SK-N-SH (cell line): ENCODE results near the gene PIMREG. TPM values are rescaled to one million over a fixed set of nuclear protein-coding genes. Genes with fewer than 3 reads are reported as not detected.
A peak's percentile ranks its signal among the peaks of the same experiment; 100 is the strongest.

Source experiments
- CTCF ChIA-PET: fragments of 300-600, 350-600 bp; formaldehyde crosslinking; extraction: SDS; loops from one replicate; lab custom pipeline; 2021; lab: Yijun Ruan, JAX
- POLR2A ChIA-PET: fragments of 350-600 bp; sonication (Branson Sonifier 250); formaldehyde crosslinking; extraction: SDS; loops from one replicate; lab custom pipeline; 2020; ENCODE audit warnings: antibody characterized with exemption, inconsistent platforms; lab: Yijun Ruan, JAX
- DNase-seq: peaks from one replicate; pipeline ENCODE4 v3.0.0; 2012
- H2AFZ ChIP-seq: fragments of 200-600 bp; sonication (generic); 2 replicates; pipeline ENCODE4 v1.8.1; 2016; ENCODE audit warnings: antibody characterized with exemption, mild to moderate bottlenecking, low read depth
- H3F3A ChIP-seq: fragments of 200-600 bp; sonication (generic); replicated peaks from 2 replicates; pipeline ENCODE3; 2016; ENCODE audit warnings: antibody characterized with exemption, mild to moderate bottlenecking; ENCODE audit not compliant: insufficient read depth
- H3K27ac ChIP-seq, 2 experiments: fragments of 200-500 bp in 1 of 2; fragments of 200-600 bp in 1 of 2; sonication (Bioruptor generic) in 1 of 2; sonication (generic), shearing (Covaris generic) in 1 of 2; 2 replicates each; pipeline versions ENCODE4 v1.5.1 to v1.6.1; 2014 to 2016; ENCODE audit warnings: low read depth in 2 of 2, inconsistent platforms in 1 of 2, low read length in 1 of 2, mild to moderate bottlenecking in 1 of 2, mixed read lengths in 1 of 2
- H3K27me3 ChIP-seq: fragments of 200-600 bp; sonication (generic), shearing (Covaris generic); 2 replicates; pipeline ENCODE4 v1.6.1; 2016; ENCODE audit warnings: mixed run types; ENCODE audit not compliant: insufficient read depth
- H3K36me3 ChIP-seq, 2 experiments: fragments of 200-500 bp in 1 of 2; fragments of 200-600 bp in 1 of 2; sonication (Bioruptor generic) in 1 of 2; sonication (generic) in 1 of 2; replicated peaks in 1 of 2; 2 replicates each; pipeline versions ENCODE3 to v1.5.1; 2014 to 2016; ENCODE audit warnings: low read length in 1 of 2, mild to moderate bottlenecking in 1 of 2; ENCODE audit not compliant: insufficient read depth in 2 of 2, control insufficient read depth in 1 of 2
- H3K4me1 ChIP-seq, 2 experiments: fragments of 200-500 bp in 1 of 2; fragments of 200-600 bp in 1 of 2; sonication (Bioruptor generic) in 1 of 2; sonication (generic), shearing (Covaris generic) in 1 of 2; 2 replicates each; pipeline versions ENCODE4 v1.5.1 to v1.6.1; 2014 to 2016; ENCODE audit warnings: low read depth in 1 of 2, low read length in 1 of 2, mixed run types in 1 of 2; ENCODE audit not compliant: insufficient read depth in 2 of 2, control insufficient read depth in 1 of 2
- H3K4me2 ChIP-seq: fragments of 200-600 bp; sonication (generic), shearing (Covaris generic); 2 replicates; pipeline ENCODE4 v1.6.1; 2017; ENCODE audit warnings: mixed run types
- H3K4me3 ChIP-seq, 2 experiments: fragments of 200-500 bp in 1 of 2; fragments of 200-600 bp in 1 of 2; sonication (Bioruptor generic) in 1 of 2; sonication (generic), shearing (Covaris generic) in 1 of 2; 2 replicates each; pipeline versions ENCODE4 v1.5.1 to v1.8.1; 2014 to 2016; ENCODE audit warnings: low read depth in 2 of 2, inconsistent platforms in 1 of 2, low read length in 1 of 2, mild to moderate bottlenecking in 1 of 2, mixed read lengths in 1 of 2, moderate library complexity in 1 of 2
- H3K79me2 ChIP-seq: fragments of 200-600 bp; sonication (generic); 2 replicates; pipeline ENCODE4 v1.8.1; 2017; ENCODE audit warnings: mild to moderate bottlenecking; ENCODE audit not compliant: insufficient read depth
- H3K9ac ChIP-seq: fragments of 200-600 bp; sonication (generic); 2 replicates; pipeline ENCODE4 v1.6.1; 2017; ENCODE audit warnings: mixed run types
- H3K9me2 ChIP-seq: fragments of 200-600 bp; sonication (generic); 2 replicates; pipeline ENCODE4 v1.6.1; 2017; ENCODE audit warnings: mixed run types
- H3K9me3 ChIP-seq: fragments of 200-600 bp; sonication (generic); 2 replicates; pipeline ENCODE4 v1.6.1; 2017; ENCODE audit warnings: mixed run types, mild to moderate bottlenecking, moderate library complexity
- H4K20me1 ChIP-seq: fragments of 200-600 bp; sonication (generic); 2 replicates; pipeline ENCODE4 v1.6.1; 2017; ENCODE audit warnings: mild to moderate bottlenecking, mixed run types; ENCODE audit not compliant: insufficient read depth
- CHD2 ChIP-seq: fragments of 150-350 bp; IDR thresholded peaks from 2 replicates; pipeline ENCODE4 v1.6.1; 2018; ENCODE audit warnings: low read length; ENCODE audit not compliant: partially characterized antibody
- ELF1 ChIP-seq: IDR thresholded peaks from 2 replicates; pipeline ENCODE4 v1.4.0; 2012
- EP300 ChIP-seq, 2 experiments: IDR thresholded peaks; 2 replicates each; pipeline versions ENCODE4 v1.4.0 to v1.6.1; 2012; ENCODE audit warnings: borderline replicate concordance in 1 of 2, low read depth in 1 of 2, low read length in 1 of 2
- EZH2phosphoT487 ChIP-seq: fragments of 200-600 bp; sonication (generic); IDR thresholded peaks from 2 replicates; pipeline ENCODE4 v1.6.1; 2017; ENCODE audit warnings: low read depth, mixed run types, mild to moderate bottlenecking, antibody characterized with exemption, moderate library complexity, borderline replicate concordance
- FOSL2 ChIP-seq: IDR thresholded peaks from 2 replicates; pipeline ENCODE4 v1.4.0; 2012; ENCODE audit warnings: low read depth, mild to moderate bottlenecking, moderate library complexity, borderline replicate concordance
- FOXJ3 ChIP-seq: sonication (generic); formaldehyde crosslinking; IDR thresholded peaks from 2 replicates; pipeline ENCODE4 v1.5.1; 2020; ENCODE audit warnings: mild to moderate bottlenecking, missing genetic modification reagents
- GABPA ChIP-seq: IDR thresholded peaks from 2 replicates; pipeline ENCODE4 v1.4.0; 2012; ENCODE audit warnings: low read depth, mild to moderate bottlenecking
- JUND ChIP-seq: IDR thresholded peaks from 2 replicates; pipeline ENCODE4 v1.4.0; 2012
- MEF2A ChIP-seq: IDR thresholded peaks from 2 replicates; pipeline ENCODE4 v1.4.0; 2012; ENCODE audit warnings: low read depth, borderline replicate concordance
- MXI1 ChIP-seq: IDR thresholded peaks from 2 replicates; pipeline ENCODE4 v1.6.1; 2012; ENCODE audit warnings: mild to moderate bottlenecking, low read depth, low read length, improper control_type of control experiment
- NFIC ChIP-seq: IDR thresholded peaks from 2 replicates; pipeline ENCODE4 v1.4.0; 2012; ENCODE audit warnings: borderline replicate concordance
- PBX3 ChIP-seq: IDR thresholded peaks from 2 replicates; pipeline ENCODE4; 2012
- POLR2AphosphoS5 ChIP-seq: IDR thresholded peaks from 2 replicates; pipeline ENCODE4 v1.6.1; 2012; ENCODE audit warnings: low read depth, low read length
- RAD21 ChIP-seq: IDR thresholded peaks from 2 replicates; pipeline ENCODE4 v1.6.1; 2012; ENCODE audit warnings: mild to moderate bottlenecking, low read length
- RCOR1 ChIP-seq: fragments of 150-350 bp; IDR thresholded peaks from 2 replicates; pipeline ENCODE4 v1.6.1; 2017; ENCODE audit warnings: antibody characterized with exemption, low read length
- RXRA ChIP-seq: IDR thresholded peaks from 2 replicates; pipeline ENCODE4 v1.4.0; 2012; ENCODE audit warnings: low read depth, mild to moderate bottlenecking, borderline replicate concordance
- SIN3A ChIP-seq: IDR thresholded peaks from 2 replicates; pipeline ENCODE4 v1.6.1; 2012; ENCODE audit warnings: low read depth, mild to moderate bottlenecking, low read length, moderate library complexity, borderline replicate concordance
- SMC3 ChIP-seq: IDR thresholded peaks from 2 replicates; pipeline ENCODE4 v1.6.1; 2012; ENCODE audit warnings: low read depth, low read length, improper control_type of control experiment
- TAF1 ChIP-seq: IDR thresholded peaks from 2 replicates; pipeline ENCODE4 v1.6.1; 2012; ENCODE audit warnings: low read depth, mild to moderate bottlenecking, low read length, moderate library complexity, borderline replicate concordance
- TCF12 ChIP-seq: IDR thresholded peaks from 2 replicates; pipeline ENCODE4 v1.4.0; 2012
- TEAD4 ChIP-seq: IDR thresholded peaks from 2 replicates; pipeline ENCODE4 v1.4.0; 2012; ENCODE audit warnings: mild to moderate bottlenecking, borderline replicate concordance; ENCODE audit not compliant: insufficient read depth
- YY1 ChIP-seq: IDR thresholded peaks from 2 replicates; pipeline ENCODE4 v1.4.0; 2012; ENCODE audit warnings: low read depth, mild to moderate bottlenecking
- WGBS: methylation state at CpG from one replicate; pipeline ENCODE4 v1.1.6; 2017; ENCODE audit warnings: low lambda C conversion rate; 5-methylcytosine and 5-hydroxymethylcytosine counted together
- polyA plus RNA-seq, 3 experiments: library from polyadenylated mRNA; depleted of rRNA; stranded (reverse); fragments of >200 nt; gene quantifications; 2 replicates each; pipeline ENCODE4 v1.2.3, GENCODE V29; 2012
- TF ChIP-seq, protein P1 (sequence below): IDR thresholded peaks from 2 replicates; pipeline ENCODE4 v1.4.0; 2012; ENCODE audit warnings: low read depth
- TF ChIP-seq, protein P2 (sequence below): fragments of 150-350 bp; IDR thresholded peaks from 2 replicates; pipeline ENCODE4 v1.6.1; 2016; ENCODE audit warnings: mild to moderate bottlenecking, low read depth, low read length
- TF ChIP-seq, protein P3 (sequence below): IDR thresholded peaks from 2 replicates; pipeline ENCODE4 v1.4.0; 2012; ENCODE audit warnings: low read depth, borderline replicate concordance
- TF ChIP-seq, protein P4 (sequence below): fragments of 150-350 bp; IDR thresholded peaks from 2 replicates; pipeline ENCODE4 v1.6.1; 2017; ENCODE audit warnings: antibody characterized with exemption, low read length, low read depth, borderline replicate concordance

The PIMREG gene
- polyA plus RNA-seq, 1 of the 3 experiments (the other 2 are of a cell fraction), result 19.6 TPM

DNA sequence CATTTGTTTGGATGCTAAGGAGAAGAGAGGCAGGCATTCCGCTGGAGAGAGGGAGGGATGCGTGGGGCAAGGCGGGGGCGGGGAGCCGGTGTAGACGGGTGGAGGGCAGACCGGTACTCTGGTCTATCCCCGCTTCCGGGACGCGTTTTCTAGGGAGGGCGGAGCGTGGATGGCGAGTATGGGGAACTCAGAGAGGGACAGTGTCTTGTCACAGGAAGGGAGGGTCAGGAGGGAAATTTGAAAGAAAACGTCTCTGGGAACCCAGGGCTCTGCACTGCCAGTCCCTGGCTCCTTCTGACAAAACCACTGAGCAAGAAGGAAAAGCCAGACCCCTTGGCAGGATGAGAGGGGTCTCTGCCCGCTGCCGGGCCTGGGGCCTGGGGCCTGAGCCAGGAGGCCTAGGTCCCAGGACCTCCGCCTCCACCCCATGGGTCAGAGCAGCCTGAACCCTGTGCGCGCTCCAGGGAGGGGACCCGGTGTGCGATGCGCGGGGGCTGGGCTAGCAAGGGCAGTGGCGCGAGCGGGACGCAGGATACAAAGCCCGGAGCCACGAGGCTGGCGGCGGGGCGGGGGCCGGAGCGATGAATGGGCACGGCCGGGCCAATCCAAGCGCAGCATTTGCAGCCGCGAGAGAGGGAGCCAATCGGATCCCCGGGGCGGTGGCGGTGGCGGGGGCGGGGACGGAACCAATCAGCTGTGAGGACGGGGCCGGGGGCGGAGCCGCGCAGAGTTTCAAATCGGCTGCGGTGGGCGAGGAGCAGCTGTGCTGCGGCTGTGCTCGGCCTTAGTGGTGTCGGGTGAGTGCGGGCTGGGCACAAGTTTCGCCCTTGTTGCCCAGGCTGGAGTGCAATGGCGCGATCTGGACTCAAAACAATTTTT is at the start of gene PIMREG (continued):
- TF ChIP-seq RAD21, result no peak
- no peak for TF ChIP-seq RCOR1
- no peak for TF ChIP-seq JUND
- no peak for TF ChIP-seq TCF12
- peak; percentile 64; the same call in 1 of the 2 replicates for TF ChIP-seq POLR2AphosphoS5
- TF ChIP-seq FOSL2, result no peak
- no peak for TF ChIP-seq YY1
- TF ChIP-seq, protein P1, sequence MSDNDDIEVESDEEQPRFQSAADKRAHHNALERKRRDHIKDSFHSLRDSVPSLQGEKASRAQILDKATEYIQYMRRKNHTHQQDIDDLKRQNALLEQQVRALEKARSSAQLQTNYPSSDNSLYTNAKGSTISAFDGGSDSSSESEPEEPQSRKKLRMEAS, result peak; percentile 97
- no peak for TF ChIP-seq TEAD4
- TF ChIP-seq EZH2phosphoT487, result no peak
- TF ChIP-seq CHD2, result peak; percentile 61
- TF ChIP-seq EP300 (IDR thresholded peaks at IDR 0.05; ENCODE audit: borderline replicate concordance in 1 of 2, low read depth in 1 of 2, low read length in 1 of 2), result no peak
- TF ChIP-seq SIN3A, result peak; percentile 99; the same call in 1 of the 2 replicates
- no peak for TF ChIP-seq RXRA
- TF ChIP-seq NFIC, result no peak

DNA sequence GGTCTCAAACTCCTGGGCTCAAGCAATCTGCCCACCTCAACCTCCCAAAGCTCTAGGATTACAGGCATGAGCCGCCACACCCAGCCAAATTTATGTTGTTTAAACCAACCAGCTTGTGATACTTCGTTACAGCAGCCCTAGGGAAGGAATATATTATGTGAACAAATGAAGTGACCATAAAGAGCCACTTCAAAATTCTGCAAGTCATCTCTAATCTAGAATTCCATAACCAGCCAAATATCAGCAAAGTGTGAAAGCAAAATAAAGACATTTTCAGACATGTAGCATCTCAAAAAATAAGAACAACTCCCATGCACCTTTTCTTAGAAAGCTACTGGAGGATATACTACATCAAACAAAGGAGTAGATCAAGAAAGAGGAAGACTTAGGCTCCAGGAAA is 45.3 kb upstream of the PIMREG start:
- Histone ChIP-seq H3K27me3 (peaks cover 39% of the 10 kb centered on the region), H3K9me3 (peaks cover 5% of the 10 kb centered on the region; the same call in 1 of the 2 replicates), H3K4me3 (no peak overlapping the region), H3K79me2 (no peaks in the 10 kb centered on the region), H2AFZ (no peak overlapping the region), H3K9ac (no peak overlapping the region), H3K4me1 (no peaks in the 10 kb centered on the region), H3F3A (peaks cover 9% of the 10 kb centered on the region), H4K20me1 (no peaks in the 10 kb centered on the region), H3K27ac (no peak overlapping the region), H3K36me3 (no peaks in the 10 kb centered on the region), H3K4me2 (no peak overlapping the region), H3K9me2 (no peaks in the 10 kb centered on the region)
- TF ChIP-seq FOXJ3 (no peak), MEF2A (no peak), GABPA (no peak), YY1 (no peak), EZH2phosphoT487 (no peak), ELF1 (no peak), PBX3 (no peak), TAF1 (no peak), SMC3 (no peak), POLR2AphosphoS5 (no peak), TCF12 (no peak), RAD21 (no peak), MXI1 (no peak)
- TF ChIP-seq, protein P2, sequence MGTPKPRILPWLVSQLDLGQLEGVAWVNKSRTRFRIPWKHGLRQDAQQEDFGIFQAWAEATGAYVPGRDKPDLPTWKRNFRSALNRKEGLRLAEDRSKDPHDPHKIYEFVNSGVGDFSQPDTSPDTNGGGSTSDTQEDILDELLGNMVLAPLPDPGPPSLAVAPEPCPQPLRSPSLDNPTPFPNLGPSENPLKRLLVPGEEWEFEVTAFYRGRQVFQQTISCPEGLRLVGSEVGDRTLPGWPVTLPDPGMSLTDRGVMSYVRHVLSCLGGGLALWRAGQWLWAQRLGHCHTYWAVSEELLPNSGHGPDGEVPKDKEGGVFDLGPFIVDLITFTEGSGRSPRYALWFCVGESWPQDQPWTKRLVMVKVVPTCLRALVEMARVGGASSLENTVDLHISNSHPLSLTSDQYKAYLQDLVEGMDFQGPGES, result no peak
- TF ChIP-seq, protein P3, sequence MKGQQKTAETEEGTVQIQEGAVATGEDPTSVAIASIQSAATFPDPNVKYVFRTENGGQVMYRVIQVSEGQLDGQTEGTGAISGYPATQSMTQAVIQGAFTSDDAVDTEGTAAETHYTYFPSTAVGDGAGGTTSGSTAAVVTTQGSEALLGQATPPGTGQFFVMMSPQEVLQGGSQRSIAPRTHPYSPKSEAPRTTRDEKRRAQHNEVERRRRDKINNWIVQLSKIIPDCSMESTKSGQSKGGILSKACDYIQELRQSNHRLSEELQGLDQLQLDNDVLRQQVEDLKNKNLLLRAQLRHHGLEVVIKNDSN, result no peak
- TF ChIP-seq, protein P4, sequence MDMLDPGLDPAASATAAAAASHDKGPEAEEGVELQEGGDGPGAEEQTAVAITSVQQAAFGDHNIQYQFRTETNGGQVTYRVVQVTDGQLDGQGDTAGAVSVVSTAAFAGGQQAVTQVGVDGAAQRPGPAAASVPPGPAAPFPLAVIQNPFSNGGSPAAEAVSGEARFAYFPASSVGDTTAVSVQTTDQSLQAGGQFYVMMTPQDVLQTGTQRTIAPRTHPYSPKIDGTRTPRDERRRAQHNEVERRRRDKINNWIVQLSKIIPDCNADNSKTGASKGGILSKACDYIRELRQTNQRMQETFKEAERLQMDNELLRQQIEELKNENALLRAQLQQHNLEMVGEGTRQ, result no peak
- POLR2A ChIA-PET, result no interaction called here
- 0% methylated on average over 2 of the region's 2 CpGs for WGBS
- DNase-seq, result no peak
- CTCF ChIA-PET, result interaction anchor here (1.1 kb wide), 1 partner anchor 23 kb away, joined by 3 read pairs; no protein-coding TSS in a partner anchor
